ENCODE results near the gene ADORA2B.
A peak's percentile ranks its signal among the peaks of the same experiment; 100 is the strongest.
"Not testable (repeated sequence)": the region's sequence is repeated elsewhere in the genome, so short reads cannot be mapped to it uniquely, and the experiment has no call there.

Gene ADORA2B

GRCh38 chr17:15922586-15922985, 22.3 kb upstream of the ADORA2B start:
- DNase-seq (ENCODE audit: low spot score): no peak

DNA sequence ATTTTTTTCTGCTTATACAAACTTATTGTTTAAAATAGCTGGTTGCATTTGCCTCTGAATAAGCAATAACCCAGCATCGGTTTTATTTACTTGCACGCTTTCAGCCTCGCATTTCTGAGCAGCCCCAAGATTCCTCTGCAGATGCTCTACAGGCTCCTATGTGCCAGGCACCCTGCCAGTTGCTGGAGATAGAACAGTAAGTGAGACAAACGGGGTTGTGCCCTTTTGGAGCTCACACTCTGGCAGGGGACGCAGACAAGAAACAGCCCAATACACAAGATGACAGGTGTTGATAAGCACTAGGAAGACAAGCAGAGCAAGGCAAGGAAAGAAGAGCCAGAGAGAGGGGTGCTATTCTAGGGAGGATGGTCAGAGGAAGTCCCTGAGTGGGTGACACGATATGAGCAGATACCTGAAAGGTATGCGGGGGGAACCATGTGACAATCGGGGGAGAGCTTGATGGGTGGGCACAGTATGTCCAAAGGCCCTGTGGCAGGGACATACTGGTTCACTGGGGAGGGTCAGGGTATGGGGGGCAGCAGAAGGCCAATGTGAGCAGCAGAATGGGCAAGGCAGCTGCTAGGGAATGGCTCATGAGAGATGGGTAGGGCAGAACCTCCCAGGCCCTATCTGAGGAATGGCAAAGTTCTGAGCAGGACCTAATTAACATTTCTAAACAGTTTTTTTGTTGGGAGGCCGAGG, 18.7 kb upstream of the ADORA2B start:
- DNase-seq (ENCODE audit: low spot score): no peak

DNA sequence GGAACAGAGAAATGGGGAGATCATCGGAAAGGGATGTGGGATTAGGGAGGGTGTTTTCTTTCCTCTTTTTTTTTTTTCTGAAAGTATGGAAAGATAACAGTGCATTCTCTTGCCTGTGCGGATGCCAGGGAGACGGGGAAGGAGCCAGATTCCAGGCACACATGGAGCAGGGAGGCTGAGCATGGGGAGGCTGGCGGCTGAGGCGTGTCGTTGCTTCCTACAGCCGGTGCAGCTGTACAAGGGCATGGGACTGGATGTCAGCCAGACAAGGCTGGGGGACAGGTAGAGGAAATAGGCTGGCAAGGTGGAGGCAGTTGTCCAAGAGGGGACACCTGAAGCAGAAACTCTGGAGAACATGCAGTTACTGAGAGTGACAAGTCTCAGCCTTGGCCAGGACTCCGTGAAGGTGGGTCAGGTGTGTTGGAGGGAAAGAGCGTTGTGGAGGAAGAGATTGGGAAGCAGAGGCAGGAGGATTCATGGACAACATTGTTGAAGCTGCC, 16.6 kb upstream of the ADORA2B start:
- no peak for DNase-seq (ENCODE audit: low spot score)

DNA sequence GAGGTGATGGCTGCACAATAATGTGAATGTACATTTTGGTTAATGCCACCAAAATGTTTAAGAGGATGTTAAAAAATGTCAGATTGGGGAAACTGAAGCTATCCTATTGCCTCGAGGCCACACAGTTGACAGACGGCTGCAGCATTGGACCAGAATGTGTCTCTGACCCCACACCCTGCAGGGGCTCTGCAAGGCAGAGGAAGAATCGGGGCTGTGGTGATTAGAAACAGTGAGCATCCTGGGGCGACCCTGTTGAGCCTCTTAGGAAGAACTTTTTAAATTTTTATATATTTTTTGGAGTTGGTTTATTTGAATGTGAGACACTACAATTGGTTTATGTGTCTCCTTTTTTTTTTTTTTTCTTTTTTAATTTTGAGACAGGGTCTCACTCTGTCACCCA, 15.0 kb upstream of the ADORA2B start:
- no peak for DNase-seq (ENCODE audit: low spot score)

GRCh38 chr17:15930426-15930825, 14.5 kb upstream of the ADORA2B start:
- no peak for DNase-seq (ENCODE audit: low spot score)

GRCh38 chr17:15931394-15931793, 13.5 kb upstream of the ADORA2B start:
- DNase-seq (ENCODE audit: low spot score): no peak

DNA sequence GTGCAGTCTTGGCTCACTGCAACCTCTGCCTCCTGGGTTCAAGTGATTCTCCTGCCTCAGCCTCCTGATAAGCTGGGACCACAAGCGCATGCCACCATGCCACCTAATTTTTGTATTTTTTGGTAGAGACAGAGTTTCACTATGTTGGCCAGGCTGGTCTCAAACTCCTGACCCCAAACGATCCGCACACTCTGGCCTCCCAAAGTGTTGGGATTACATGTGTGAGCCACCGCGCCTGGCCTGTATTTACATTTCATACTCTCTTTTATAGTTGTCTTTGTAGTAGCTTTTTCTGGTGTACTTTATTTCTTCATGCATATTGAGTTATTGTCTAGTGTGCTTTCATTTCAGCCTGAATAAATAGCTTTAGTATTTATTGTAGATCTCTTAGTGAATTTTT, 10.1 kb upstream of the ADORA2B start:
- no peak for DNase-seq (ENCODE audit: low spot score)

GRCh38 chr17:15935891-15936290, 9.0 kb upstream of the ADORA2B start:
- no peak for DNase-seq (ENCODE audit: low spot score)

DNA sequence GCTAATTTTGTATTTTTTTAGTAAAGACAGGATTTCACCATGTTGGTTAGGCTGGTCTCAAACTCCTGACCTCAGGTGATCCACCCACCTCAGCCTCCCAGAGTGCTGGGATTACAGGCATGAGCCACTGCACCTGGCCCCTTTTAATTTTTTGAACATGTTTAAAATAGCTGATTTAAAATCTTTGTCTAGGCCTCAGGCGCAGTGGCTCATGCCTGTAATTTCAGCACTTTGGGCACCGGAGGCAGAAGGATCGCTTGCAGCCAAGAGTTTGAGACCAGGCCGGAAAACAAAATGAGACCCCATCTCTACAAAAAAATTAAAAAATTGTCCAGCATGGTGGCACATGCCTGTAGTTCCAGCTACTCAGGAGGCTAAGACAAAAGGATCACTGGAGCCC, 8.4 kb upstream of the ADORA2B start:
- DNase-seq (ENCODE audit: low spot score): not testable (repeated sequence)

GRCh38 chr17:15941781-15942180, 3.1 kb upstream of the ADORA2B start:
- DNase-seq (ENCODE audit: low spot score): no peak

- DNase-seq (ENCODE audit: low spot score): no peak
Observed at GRCh38 chr17:15942207-15942833, 2.6 kb upstream of the ADORA2B start.

GRCh38 chr17:15943971-15944758, 765 bp upstream of the ADORA2B start:
- DNase-seq (ENCODE audit: low spot score): peak; percentile 80

DNA sequence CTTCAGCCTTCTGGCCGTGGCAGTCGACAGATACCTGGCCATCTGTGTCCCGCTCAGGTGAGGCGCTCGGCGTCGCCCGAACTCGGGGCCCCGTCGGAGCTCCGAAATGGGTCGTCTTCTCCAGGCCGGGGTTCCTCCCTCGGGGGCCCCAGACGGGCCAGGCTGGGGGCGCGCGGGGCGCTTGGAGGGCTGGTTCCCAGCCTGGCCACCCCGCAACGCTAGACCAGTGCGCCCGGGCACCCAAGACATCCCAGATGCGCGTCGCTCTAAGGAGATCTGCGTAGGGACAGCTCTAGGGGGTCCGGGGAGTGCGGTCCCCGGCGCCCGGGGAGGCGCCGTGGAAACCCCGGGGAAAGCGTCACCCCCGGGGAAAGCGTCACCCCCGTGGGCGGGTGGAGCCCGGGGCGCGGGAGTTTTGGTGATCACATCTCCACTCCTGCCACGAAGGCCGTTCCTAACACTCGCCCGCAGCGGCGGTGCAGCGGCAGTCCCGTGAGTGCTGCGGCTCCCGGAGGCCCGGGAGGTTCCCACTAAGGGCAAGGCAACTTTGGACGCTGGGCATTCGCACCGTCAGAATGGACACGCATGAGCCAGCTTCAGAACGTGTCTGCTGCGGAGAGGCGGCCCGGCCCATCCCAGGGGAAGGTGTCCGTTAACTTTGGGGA, 729 bp downstream of the ADORA2B start:
- DNase-seq (ENCODE audit: low spot score): no peak

- DNase-seq (ENCODE audit: low spot score): no peak
Observed at GRCh38 chr17:15946611-15947120, 1.7 kb downstream of the ADORA2B start.

- DNase-seq (ENCODE audit: low spot score): no peak
Observed at GRCh38 chr17:15947271-15947670, 2.3 kb downstream of the ADORA2B start.

- DNase-seq (ENCODE audit: low spot score): no peak
Observed at GRCh38 chr17:15947976-15948752, 3.2 kb downstream of the ADORA2B start.

DNA sequence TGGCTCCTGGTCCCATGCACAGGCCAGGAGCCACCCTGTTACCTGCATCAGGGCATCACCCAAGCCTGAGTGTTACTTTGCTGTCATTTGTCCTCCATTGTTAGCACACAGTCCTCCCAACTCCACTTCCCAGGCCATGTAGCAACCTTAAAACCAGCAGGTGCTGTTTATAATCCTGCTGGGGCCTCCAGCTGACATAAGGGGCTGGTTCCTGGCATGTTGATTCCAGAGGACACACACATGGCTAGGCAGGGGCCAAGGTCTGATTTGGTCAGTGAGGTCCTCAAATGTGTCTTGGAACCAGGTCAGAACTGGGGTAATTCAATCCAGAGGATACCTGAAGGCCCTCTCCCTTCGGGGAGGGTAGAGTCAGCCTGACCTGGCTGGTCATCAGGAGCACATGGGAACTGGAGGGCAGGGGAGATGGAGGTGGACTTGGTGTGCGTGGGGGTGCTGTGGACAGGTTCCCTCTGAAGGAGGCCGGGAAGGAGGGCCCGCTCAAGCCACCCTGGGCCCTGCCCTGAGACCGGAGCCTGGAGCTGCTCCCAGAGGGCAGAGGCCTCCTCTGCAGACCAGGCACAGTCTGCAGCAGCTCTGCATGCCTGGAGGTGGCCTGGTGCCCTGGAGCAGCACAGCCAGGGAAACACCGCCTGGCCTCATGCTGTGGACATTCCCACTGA, 6.6 kb downstream of the ADORA2B start:
- no peak for DNase-seq (ENCODE audit: low spot score)

DNA sequence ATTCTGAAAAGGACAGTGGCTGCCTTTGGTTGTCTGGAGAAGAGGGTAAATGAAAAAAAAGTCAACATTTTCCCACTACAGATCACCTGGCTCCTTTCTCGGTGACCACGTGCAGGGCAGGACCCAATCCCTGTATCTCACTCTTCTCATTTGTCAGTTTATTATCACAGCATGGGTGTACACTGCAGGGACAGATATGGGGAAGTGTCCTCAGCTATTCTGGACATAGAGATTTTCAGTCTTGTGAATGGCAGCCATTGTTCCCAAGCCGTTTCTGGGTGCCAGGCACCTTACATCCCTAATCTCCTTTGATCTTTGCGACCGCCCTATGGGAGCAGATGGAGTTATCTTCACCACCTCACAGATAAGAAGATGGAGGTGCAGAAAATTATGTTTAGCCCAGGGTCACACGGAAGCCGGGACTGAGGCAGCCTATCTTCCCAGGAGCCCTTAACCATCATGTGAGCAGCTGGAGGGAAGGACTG, 7.2 kb downstream of the ADORA2B start:
- DNase-seq (ENCODE audit: low spot score): no peak

GRCh38 chr17:15952916-15953790, 8.2 kb downstream of the ADORA2B start:
- no peak for DNase-seq (ENCODE audit: low spot score)

GRCh38 chr17:15954222-15954621, 9.3 kb downstream of the ADORA2B start:
- no peak for DNase-seq (ENCODE audit: low spot score)
